Measurements from ENCODE around the gene CDC42EP1. TPM values are rescaled to one million over a fixed set of nuclear protein-coding genes. Genes with fewer than 3 reads are reported as not detected.

CDC42EP1 gene
- polyA plus RNA-seq, 1 donor from 2014 or later, result 0.24 TPM

GRCh38 chr22:37571992-37572373, 11.7 kb downstream of the CDC42EP1 start:
- Histone ChIP-seq H4K20me1 (ENCODE audit: insufficient read depth) (no peaks in the 10 kb centered on the region), H3K36me3 (ENCODE audit: insufficient read depth, low read length) (no peaks in the 10 kb centered on the region), H3K27ac (ENCODE audit: low read length) (no peak overlapping the region), H3K27me3 (ENCODE audit: insufficient read depth, low read depth, low read length) (no peaks in the 10 kb centered on the region), H3K9me3 (ENCODE audit: low read length) (no peaks in the 10 kb centered on the region), H3K4me2 (ENCODE audit: low read length) (no peak overlapping the region), H2AFZ (ENCODE audit: low read depth, low read length) (no peak overlapping the region), H3K4me3 (ENCODE audit: low read length) (no peak overlapping the region), H3K9me2 (ENCODE audit: insufficient read depth, low read length) (no peaks in the 10 kb centered on the region), H3K9ac (ENCODE audit: low read length) (no peak overlapping the region), H3F3A (ENCODE audit: insufficient read depth, low read length, poor library complexity, severe bottlenecking) (no peaks in the 10 kb centered on the region), H3K79me2 (replicated peaks; ENCODE audit: insufficient read depth, low read length) (no peaks in the 10 kb centered on the region)
- TF ChIP-seq, protein P1, sequence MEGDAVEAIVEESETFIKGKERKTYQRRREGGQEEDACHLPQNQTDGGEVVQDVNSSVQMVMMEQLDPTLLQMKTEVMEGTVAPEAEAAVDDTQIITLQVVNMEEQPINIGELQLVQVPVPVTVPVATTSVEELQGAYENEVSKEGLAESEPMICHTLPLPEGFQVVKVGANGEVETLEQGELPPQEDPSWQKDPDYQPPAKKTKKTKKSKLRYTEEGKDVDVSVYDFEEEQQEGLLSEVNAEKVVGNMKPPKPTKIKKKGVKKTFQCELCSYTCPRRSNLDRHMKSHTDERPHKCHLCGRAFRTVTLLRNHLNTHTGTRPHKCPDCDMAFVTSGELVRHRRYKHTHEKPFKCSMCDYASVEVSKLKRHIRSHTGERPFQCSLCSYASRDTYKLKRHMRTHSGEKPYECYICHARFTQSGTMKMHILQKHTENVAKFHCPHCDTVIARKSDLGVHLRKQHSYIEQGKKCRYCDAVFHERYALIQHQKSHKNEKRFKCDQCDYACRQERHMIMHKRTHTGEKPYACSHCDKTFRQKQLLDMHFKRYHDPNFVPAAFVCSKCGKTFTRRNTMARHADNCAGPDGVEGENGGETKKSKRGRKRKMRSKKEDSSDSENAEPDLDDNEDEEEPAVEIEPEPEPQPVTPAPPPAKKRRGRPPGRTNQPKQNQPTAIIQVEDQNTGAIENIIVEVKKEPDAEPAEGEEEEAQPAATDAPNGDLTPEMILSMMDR (IDR thresholded peaks at IDR 0.05; ENCODE audit: poor library complexity, severe bottlenecking), result no peak
- TF ChIP-seq, protein P2, sequence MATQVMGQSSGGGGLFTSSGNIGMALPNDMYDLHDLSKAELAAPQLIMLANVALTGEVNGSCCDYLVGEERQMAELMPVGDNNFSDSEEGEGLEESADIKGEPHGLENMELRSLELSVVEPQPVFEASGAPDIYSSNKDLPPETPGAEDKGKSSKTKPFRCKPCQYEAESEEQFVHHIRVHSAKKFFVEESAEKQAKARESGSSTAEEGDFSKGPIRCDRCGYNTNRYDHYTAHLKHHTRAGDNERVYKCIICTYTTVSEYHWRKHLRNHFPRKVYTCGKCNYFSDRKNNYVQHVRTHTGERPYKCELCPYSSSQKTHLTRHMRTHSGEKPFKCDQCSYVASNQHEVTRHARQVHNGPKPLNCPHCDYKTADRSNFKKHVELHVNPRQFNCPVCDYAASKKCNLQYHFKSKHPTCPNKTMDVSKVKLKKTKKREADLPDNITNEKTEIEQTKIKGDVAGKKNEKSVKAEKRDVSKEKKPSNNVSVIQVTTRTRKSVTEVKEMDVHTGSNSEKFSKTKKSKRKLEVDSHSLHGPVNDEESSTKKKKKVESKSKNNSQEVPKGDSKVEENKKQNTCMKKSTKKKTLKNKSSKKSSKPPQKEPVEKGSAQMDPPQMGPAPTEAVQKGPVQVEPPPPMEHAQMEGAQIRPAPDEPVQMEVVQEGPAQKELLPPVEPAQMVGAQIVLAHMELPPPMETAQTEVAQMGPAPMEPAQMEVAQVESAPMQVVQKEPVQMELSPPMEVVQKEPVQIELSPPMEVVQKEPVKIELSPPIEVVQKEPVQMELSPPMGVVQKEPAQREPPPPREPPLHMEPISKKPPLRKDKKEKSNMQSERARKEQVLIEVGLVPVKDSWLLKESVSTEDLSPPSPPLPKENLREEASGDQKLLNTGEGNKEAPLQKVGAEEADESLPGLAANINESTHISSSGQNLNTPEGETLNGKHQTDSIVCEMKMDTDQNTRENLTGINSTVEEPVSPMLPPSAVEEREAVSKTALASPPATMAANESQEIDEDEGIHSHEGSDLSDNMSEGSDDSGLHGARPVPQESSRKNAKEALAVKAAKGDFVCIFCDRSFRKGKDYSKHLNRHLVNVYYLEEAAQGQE (IDR thresholded peaks at IDR 0.05; ENCODE audit: borderline replicate concordance), result no peak

DNA sequence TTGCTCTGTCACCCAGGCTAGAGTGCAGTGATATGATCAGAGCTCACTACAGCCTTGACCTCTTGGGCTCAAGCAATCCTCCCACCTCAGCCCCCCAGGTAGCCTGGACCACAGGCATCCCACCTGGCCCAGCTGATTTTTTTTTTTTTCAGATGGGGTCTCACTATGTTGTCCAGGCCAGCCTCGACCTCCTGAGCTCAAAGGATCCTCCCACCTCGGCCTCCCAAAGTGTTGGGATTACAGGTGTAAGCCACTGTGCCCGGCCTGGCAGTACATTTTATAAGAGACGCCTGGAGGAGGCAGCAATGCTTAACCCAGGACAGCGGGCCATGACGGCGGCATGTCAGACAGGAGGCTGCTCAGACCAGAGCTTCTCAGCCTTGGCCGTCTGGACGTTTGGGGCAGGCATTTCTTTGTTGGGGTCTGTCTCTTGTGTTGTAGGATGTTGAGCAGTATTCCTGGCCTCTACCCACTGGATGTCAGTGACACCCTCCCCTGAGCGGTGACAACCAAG, 15.3 kb downstream of the CDC42EP1 start:
- no peak for TF ChIP-seq EZH2 (IDR thresholded peaks at IDR 0.05; ENCODE audit: borderline replicate concordance, insufficient read depth, low read length, poor library complexity, severe bottlenecking)
- TF ChIP-seq MXI1 (conservative IDR thresholded peaks at IDR 0.05; ENCODE audit: poor library complexity, severe bottlenecking), result no peak
- TF ChIP-seq RAD21 (conservative IDR thresholded peaks at IDR 0.05), result no peak
- H3K36me3 ChIP-seq (ENCODE audit: insufficient read depth, low read length), result no peaks in the 10 kb centered on the region
- H3F3A ChIP-seq (ENCODE audit: insufficient read depth, low read length, poor library complexity, severe bottlenecking), result no peaks in the 10 kb centered on the region

GRCh38 chr22:37578002-37578401, 17.7 kb downstream of the CDC42EP1 start:
- no peaks in the 10 kb centered on the region for H3F3A ChIP-seq (ENCODE audit: insufficient read depth, low read length, poor library complexity, severe bottlenecking)
- H3K4me2 ChIP-seq (ENCODE audit: low read length), result no peak overlapping the region
- H3K4me3 ChIP-seq (ENCODE audit: low read length), result no peak overlapping the region
- H4K20me1 ChIP-seq (ENCODE audit: insufficient read depth), result no peaks in the 10 kb centered on the region
- H3K79me2 ChIP-seq (replicated peaks; ENCODE audit: insufficient read depth, low read length), result no peaks in the 10 kb centered on the region
- no peaks in the 10 kb centered on the region for H3K9me3 ChIP-seq (ENCODE audit: low read length)
- H3K9ac ChIP-seq (ENCODE audit: low read length), result no peak overlapping the region
- H3K27me3 ChIP-seq (ENCODE audit: insufficient read depth, low read depth, low read length), result no peaks in the 10 kb centered on the region
- H2AFZ ChIP-seq (ENCODE audit: low read depth, low read length), result no peak overlapping the region
- no peak overlapping the region for H3K27ac ChIP-seq (ENCODE audit: low read length)
- no peaks in the 10 kb centered on the region for H3K36me3 ChIP-seq (ENCODE audit: insufficient read depth, low read length)
- TF ChIP-seq TAF1 (IDR thresholded peaks at IDR 0.05; ENCODE audit: low read depth) (no peak), EP300 (conservative IDR thresholded peaks at IDR 0.05; ENCODE audit: poor library complexity, severe bottlenecking) (no peak), POLR2AphosphoS5 (IDR thresholded peaks at IDR 0.05) (no peak), RAD21 (conservative IDR thresholded peaks at IDR 0.05) (no peak)
- TF ChIP-seq, protein P1 (IDR thresholded peaks at IDR 0.05; ENCODE audit: poor library complexity, severe bottlenecking), result no peak
- H3K9me2 ChIP-seq (ENCODE audit: insufficient read depth, low read length), result no peaks in the 10 kb centered on the region

More for the DNA sequence above, 15.3 kb downstream of the CDC42EP1 start:
- Histone ChIP-seq H3K4me2 (ENCODE audit: low read length) (no peak overlapping the region), H2AFZ (ENCODE audit: low read depth, low read length) (no peak overlapping the region), H3K9ac (ENCODE audit: low read length) (no peak overlapping the region), H3K9me2 (ENCODE audit: insufficient read depth, low read length) (no peaks in the 10 kb centered on the region), H4K20me1 (ENCODE audit: insufficient read depth) (no peaks in the 10 kb centered on the region), H3K27me3 (ENCODE audit: insufficient read depth, low read depth, low read length) (no peaks in the 10 kb centered on the region), H3K79me2 (replicated peaks; ENCODE audit: insufficient read depth, low read length) (no peaks in the 10 kb centered on the region), H3K27ac (ENCODE audit: low read length) (no peak overlapping the region), H3K9me3 (ENCODE audit: low read length) (no peaks in the 10 kb centered on the region), H3K4me3 (ENCODE audit: low read length) (no peak overlapping the region)
